A673 (cell line): ENCODE data around the gene GTPBP1. TPM values are rescaled to one million over a fixed set of nuclear protein-coding genes. Genes with fewer than 3 reads are reported as not detected.

Source experiments
- BruUV-seq: library from RNA; stranded (reverse); fragments of 400-500 nt; replicated peaks from 2 replicates; lab custom pipeline; 2021; lab: Mats Ljungman, UMichigan
- CTCF ChIA-PET: fragments of 300-600 bp; sonication (Branson Sonifier 250); formaldehyde crosslinking; loops from one replicate; lab custom pipeline; 2022; ENCODE audit warnings: antibody characterized with exemption; lab: Charles Lee
- POLR2A ChIA-PET: fragments of 300-600 bp; sonication (Branson Sonifier 250); formaldehyde crosslinking; loops from one replicate; lab custom pipeline; 2022; ENCODE audit warnings: antibody characterized with exemption; ENCODE audit not compliant: low non-redundant PET; lab: Charles Lee
- DNase-seq: peaks from one replicate; pipeline ENCODE4 v3.0.0-alpha.2; 2015; ENCODE audit warnings: low spot score
- H3K27ac ChIP-seq: fragments of 200-600 bp; sonication (generic); 2 replicates; pipeline ENCODE4 v1.5.1; 2016; ENCODE audit warnings: mixed run types, low read depth, mild to moderate bottlenecking, mixed read lengths, antibody characterized with exemption, low read length; ENCODE audit not compliant: poor library complexity, severe bottlenecking
- H3K27me3 ChIP-seq: fragments of 200-600 bp; sonication (generic); replicated peaks from 2 replicates; pipeline ENCODE4 v1.6.1; 2017; ENCODE audit warnings: mixed run types, low read depth, mild to moderate bottlenecking, mixed read lengths, antibody characterized with exemption, low read length; ENCODE audit not compliant: insufficient read depth, poor library complexity
- H3K36me3 ChIP-seq: fragments of 200-600 bp; sonication (generic); 2 replicates; pipeline ENCODE4 v1.6.1; 2016; ENCODE audit warnings: mixed run types, mild to moderate bottlenecking, mixed read lengths, antibody characterized with exemption, low read length; ENCODE audit not compliant: insufficient read depth, poor library complexity, severe bottlenecking
- H3K4me1 ChIP-seq: fragments of 200-600 bp; sonication (generic); 2 replicates; pipeline ENCODE4 v1.6.1; 2017; ENCODE audit warnings: mixed run types, mild to moderate bottlenecking, mixed read lengths, antibody characterized with exemption, low read length; ENCODE audit not compliant: insufficient read depth, poor library complexity, severe bottlenecking
- H3K4me3 ChIP-seq: fragments of 200-600 bp; sonication (generic); 2 replicates; pipeline ENCODE4 v1.5.1; 2016; ENCODE audit warnings: low read depth, mixed run types, mild to moderate bottlenecking, mixed read lengths, low read length; ENCODE audit not compliant: poor library complexity, severe bottlenecking
- H3K9me3 ChIP-seq: fragments of 200-600 bp; sonication (generic); 2 replicates; pipeline ENCODE4 v1.6.1; 2016; ENCODE audit warnings: mixed run types, low read depth, mild to moderate bottlenecking, mixed read lengths, antibody characterized with exemption, low read length; ENCODE audit not compliant: poor library complexity, severe bottlenecking
- CTCF ChIP-seq: fragments of 300-800, 200-600 bp; sonication (generic); conservative IDR thresholded peaks from 2 replicates; pipeline ENCODE4 v1.5.1; 2017; ENCODE audit warnings: low read depth, mild to moderate bottlenecking, antibody characterized with exemption, low read length, moderate library complexity, mixed read lengths
- EZH2 ChIP-seq: fragments of 200-600 bp; sonication (generic); IDR thresholded peaks from 2 replicates; pipeline ENCODE4 v1.6.1; 2017; ENCODE audit warnings: borderline replicate concordance, low read depth, mild to moderate bottlenecking, mixed read lengths, antibody characterized with exemption, low read length; ENCODE audit not compliant: poor library complexity, severe bottlenecking
- intact Hi-C: fragments of 100-400 bp; cut with micrococcal nuclease; formaldehyde crosslinking; loops from one replicate; pipeline ENCODE4 v1.10.0; 2022; ENCODE audit not compliant: unreplicated experiment
- total RNA-seq: library from RNA; stranded (reverse); gene quantifications from 2 replicates; pipeline ENCODE4 v1.2.3, GENCODE V29; 2021

Gene GTPBP1
- total RNA-seq, 1 experiment from 2014 or later = 88.2 TPM

GRCh38 chr22:38715852-38716251, 10.1 kb downstream of the GTPBP1 start:
- Histone ChIP-seq H3K27ac (peak overlapping the region; percentile 50), H3K36me3 (peaks cover 39% of the 10 kb centered on the region), H3K4me1 (peaks cover 35% of the 10 kb centered on the region), H3K27me3 (no peaks in the 10 kb centered on the region), H3K4me3 (no peak overlapping the region), H3K9me3 (no peaks in the 10 kb centered on the region)
- TF ChIP-seq CTCF (no peak), EZH2 (no peak)
- ChIA-PET CTCF (no interaction called here), POLR2A (no interaction called here)
- BruUV-seq = no TSS peak
- DNase-seq = no peak
- intact Hi-C loops = no loop called here

- Histone ChIP-seq H3K27ac (peak overlapping the region; percentile 23), H3K4me3 (no peak overlapping the region), H3K4me1 (peaks cover 35% of the 10 kb centered on the region), H3K27me3 (no peaks in the 10 kb centered on the region), H3K36me3 (peaks cover 37% of the 10 kb centered on the region), H3K9me3 (no peaks in the 10 kb centered on the region)
- TF ChIP-seq EZH2 = no peak
- DNase-seq = no peak
- ChIA-PET CTCF (interaction anchor here (0.6 kb wide), 1 partner anchor 474 kb away, joined by 5 read pairs; no protein-coding TSS in a partner anchor), POLR2A (no interaction called here)
- intact Hi-C loops = no loop called here
- BruUV-seq = no TSS peak
Measured at GRCh38 chr22:38716271-38716670, 10.5 kb downstream of the GTPBP1 start.

- no TSS peak for BruUV-seq
Measured at GRCh38 chr22:38716826-38717225, 11.1 kb downstream of the GTPBP1 start.

More at GRCh38 chr22:38716826-38717225, 11.1 kb downstream of the GTPBP1 start:
- CTCF ChIA-PET = interaction anchor here (0.6 kb wide), 1 partner anchor 475 kb away, joined by 5 read pairs; no protein-coding TSS in a partner anchor
- Histone ChIP-seq H3K4me3 (no peak overlapping the region), H3K27ac (no peak overlapping the region), H3K4me1 (peaks cover 35% of the 10 kb centered on the region), H3K36me3 (peaks cover 42% of the 10 kb centered on the region), H3K9me3 (no peaks in the 10 kb centered on the region), H3K27me3 (no peaks in the 10 kb centered on the region)
- intact Hi-C loops = no loop called here
- TF ChIP-seq CTCF (no peak), EZH2 (no peak)
- POLR2A ChIA-PET = interaction anchor here (0.7 kb wide), 1 partner anchor 28 kb away, joined by 13 read pairs; no protein-coding TSS in a partner anchor
- no peak for DNase-seq
